Activated naive CD4-positive, alpha-beta T cell treated with anti-CD3 and anti-CD28 coated beads, Interleukin-2, amount 10 ng/mL, durations not matched to agents 7 days and 5 days (primary cell): ENCODE data around the gene APOA4.
"Not testable (repeated sequence)": the region's sequence is repeated elsewhere in the genome, so short reads cannot be mapped to it uniquely, and the experiment has no call there.

Experiments
- CTCF ChIA-PET: fragments of 350-600 bp; sonication (Branson Sonifier 250); formaldehyde crosslinking; loops from one replicate; lab custom pipeline; 2021; ENCODE audit warnings: antibody characterized with exemption; lab: Charles Lee
- DNase-seq: peaks from one replicate; pipeline ENCODE4 v3.0.0-alpha.2; 2020
- H3K27ac Mint-ChIP-seq: one replicate; pipeline ENCODE4 v1.8.0; 2021; ENCODE audit warnings: mild to moderate bottlenecking, moderate library complexity, mixed read lengths
- H3K27me3 Mint-ChIP-seq: one replicate; pipeline ENCODE4 v1.8.0; 2021; ENCODE audit warnings: mild to moderate bottlenecking, mixed read lengths
- H3K36me3 Mint-ChIP-seq: one replicate; pipeline ENCODE4 v1.8.0; 2021; ENCODE audit warnings: mixed read lengths
- H3K4me1 Mint-ChIP-seq: one replicate; pipeline ENCODE4 v1.8.0; 2021; ENCODE audit warnings: mixed read lengths
- H3K4me3 Mint-ChIP-seq: one replicate; pipeline ENCODE4 v1.8.0; 2021; ENCODE audit warnings: mild to moderate bottlenecking, moderate library complexity, mixed read lengths
- H3K9me3 Mint-ChIP-seq: one replicate; pipeline ENCODE4 v1.8.0; 2021; ENCODE audit warnings: mixed read lengths

The APOA4 gene

GRCh38 chr11:116819049-116819448 is 4.1 kb downstream of the APOA4 start:
- CTCF ChIA-PET, result no interaction called here
- Mint-ChIP-seq H3K9me3 (no peaks in the 10 kb centered on the region), H3K4me1 (no peaks in the 10 kb centered on the region), H3K27ac (no peak overlapping the region), H3K27me3 (peaks cover 7% of the 10 kb centered on the region), H3K4me3 (no peak overlapping the region), H3K36me3 (no peaks in the 10 kb centered on the region)
- DNase-seq, result no peak

GRCh38 chr11:116814502-116814901 is 8.6 kb downstream of the APOA4 start:
- Mint-ChIP-seq H3K4me1 (no peaks in the 10 kb centered on the region), H3K4me3 (no peak overlapping the region), H3K36me3 (no peaks in the 10 kb centered on the region), H3K27ac (no peak overlapping the region), H3K9me3 (no peaks in the 10 kb centered on the region), H3K27me3 (peaks cover 19% of the 10 kb centered on the region)
- DNase-seq, result no peak
- CTCF ChIA-PET, result no interaction called here

- DNase-seq, result no peak
- Mint-ChIP-seq H3K27me3 (peaks cover 23% of the 10 kb centered on the region), H3K4me3 (no peak overlapping the region), H3K9me3 (no peaks in the 10 kb centered on the region), H3K27ac (no peak overlapping the region), H3K36me3 (no peaks in the 10 kb centered on the region), H3K4me1 (no peaks in the 10 kb centered on the region)
- CTCF ChIA-PET, result interaction anchor here (1.2 to 1.8 kb wide), 2 partner anchors 20 to 23 kb away, joined by 3 to 7 read pairs; partner anchors contain the start of gene APOA5
Observed at GRCh38 chr11:116813781-116814471, 9.2 kb downstream of the APOA4 start.

- H3K27ac Mint-ChIP-seq, result no peak overlapping the region
- no peak for DNase-seq
- peaks cover 27% of the 10 kb centered on the region for H3K27me3 Mint-ChIP-seq
- H3K4me3 Mint-ChIP-seq, result no peak overlapping the region
- no peaks in the 10 kb centered on the region for H3K9me3 Mint-ChIP-seq
- no peaks in the 10 kb centered on the region for H3K4me1 Mint-ChIP-seq
- CTCF ChIA-PET, result interaction anchor here (1.2 to 1.8 kb wide), 3 partner anchors 20 to 67 kb away, joined by 3 to 7 read pairs (median 4); partner anchors contain the start of gene APOA5
- no peaks in the 10 kb centered on the region for H3K36me3 Mint-ChIP-seq
Observed at GRCh38 chr11:116813170-116813569, 9.9 kb downstream of the APOA4 start.

GRCh38 chr11:116812109-116812508 is 11.0 kb downstream of the APOA4 start:
- no peak for DNase-seq
- H3K27ac Mint-ChIP-seq, result no peak overlapping the region
- CTCF ChIA-PET, result interaction anchor here (1.2 kb wide), 1 partner anchor 68 kb away, joined by 4 read pairs; no protein-coding TSS in a partner anchor
- no peaks in the 10 kb centered on the region for H3K4me1 Mint-ChIP-seq
- H3K36me3 Mint-ChIP-seq, result no peaks in the 10 kb centered on the region
- H3K9me3 Mint-ChIP-seq, result no peaks in the 10 kb centered on the region
- H3K4me3 Mint-ChIP-seq, result no peak overlapping the region
- H3K27me3 Mint-ChIP-seq, result peaks cover 32% of the 10 kb centered on the region

- DNase-seq, result no peak
- H3K27me3 Mint-ChIP-seq, result peaks cover 32% of the 10 kb centered on the region
- no peaks in the 10 kb centered on the region for H3K36me3 Mint-ChIP-seq
- no peak overlapping the region for H3K4me3 Mint-ChIP-seq
- no peak overlapping the region for H3K27ac Mint-ChIP-seq
- no peaks in the 10 kb centered on the region for H3K9me3 Mint-ChIP-seq
- CTCF ChIA-PET, result interaction anchor here (1.8 kb wide), 1 partner anchor 25 kb away, joined by 7 read pairs; no protein-coding TSS in a partner anchor
- H3K4me1 Mint-ChIP-seq, result no peaks in the 10 kb centered on the region
Observed at GRCh38 chr11:116811194-116811593, 11.9 kb downstream of the APOA4 start.

- DNase-seq, result no peak
- Mint-ChIP-seq H3K4me3 (no peak overlapping the region), H3K27ac (no peak overlapping the region), H3K4me1 (no peaks in the 10 kb centered on the region), H3K36me3 (no peaks in the 10 kb centered on the region), H3K27me3 (peaks cover 43% of the 10 kb centered on the region), H3K9me3 (no peaks in the 10 kb centered on the region)
- CTCF ChIA-PET, result no interaction called here
Observed at GRCh38 chr11:116808262-116809175, 14.6 kb downstream of the APOA4 start.

- no peak for DNase-seq
- H3K27me3 Mint-ChIP-seq, result peaks cover 45% of the 10 kb centered on the region
- H3K4me1 Mint-ChIP-seq, result no peaks in the 10 kb centered on the region
- CTCF ChIA-PET, result interaction anchor here (1.0 kb wide), 1 partner anchor 16 kb away, joined by 3 read pairs; the partner anchor contains the start of gene APOA5
- H3K4me3 Mint-ChIP-seq, result no peak overlapping the region
- no peak overlapping the region for H3K27ac Mint-ChIP-seq
- H3K9me3 Mint-ChIP-seq, result no peaks in the 10 kb centered on the region
- H3K36me3 Mint-ChIP-seq, result no peaks in the 10 kb centered on the region
Observed at GRCh38 chr11:116807601-116808261, 15.4 kb downstream of the APOA4 start.

GRCh38 chr11:116804001-116804400 is 19.1 kb downstream of the APOA4 start:
- Mint-ChIP-seq H3K4me1 (no peaks in the 10 kb centered on the region), H3K27me3 (peaks cover 54% of the 10 kb centered on the region), H3K4me3 (no peak overlapping the region), H3K36me3 (no peaks in the 10 kb centered on the region), H3K9me3 (no peaks in the 10 kb centered on the region), H3K27ac (no peak overlapping the region)
- no peak for DNase-seq
- CTCF ChIA-PET, result interaction anchor here (1.2 kb wide), 1 partner anchor 12 kb away, joined by 5 read pairs; the partner anchor contains the start of gene APOA5

- not testable (repeated sequence) for H3K36me3 Mint-ChIP-seq, H3K9me3 Mint-ChIP-seq, H3K4me3 Mint-ChIP-seq, H3K4me1 Mint-ChIP-seq, H3K27ac Mint-ChIP-seq, DNase-seq
- H3K27me3 Mint-ChIP-seq, result peaks cover 53% of the 10 kb centered on the region
- CTCF ChIA-PET, result interaction anchor here (0.8 kb wide), 1 partner anchor 34 kb away, joined by 3 read pairs; no protein-coding TSS in a partner anchor
Observed at GRCh38 chr11:116801662-116802061, 21.4 kb downstream of the APOA4 start.

- Mint-ChIP-seq H3K27me3 (peaks cover 51% of the 10 kb centered on the region), H3K27ac (no peak overlapping the region), H3K4me3 (no peak overlapping the region), H3K4me1 (no peaks in the 10 kb centered on the region), H3K36me3 (no peaks in the 10 kb centered on the region), H3K9me3 (no peaks in the 10 kb centered on the region)
- CTCF ChIA-PET, result interaction anchor here (1.3 to 1.9 kb wide), 2 partner anchors 9 to 35 kb away, joined by 4 to 6 read pairs; partner anchors contain the start of gene APOA5
- no peak for DNase-seq
Observed at GRCh38 chr11:116800610-116801009, 22.5 kb downstream of the APOA4 start.

GRCh38 chr11:116798368-116798767 is 24.7 kb downstream of the APOA4 start:
- CTCF ChIA-PET, result interaction anchor here (0.6 to 1.9 kb wide), 2 partner anchors 37 to 340 kb away, joined by 3 to 4 read pairs; no protein-coding TSS in a partner anchor
- H3K27me3 Mint-ChIP-seq, result peaks cover 40% of the 10 kb centered on the region

GRCh38 chr11:116797816-116798215 is 25.3 kb downstream of the APOA4 start:
- Mint-ChIP-seq H3K9me3 (no peaks in the 10 kb centered on the region), H3K27ac (no peak overlapping the region), H3K4me3 (no peak overlapping the region), H3K4me1 (no peaks in the 10 kb centered on the region), H3K36me3 (no peaks in the 10 kb centered on the region), H3K27me3 (peaks cover 41% of the 10 kb centered on the region)
- no peak for DNase-seq
- CTCF ChIA-PET, result interaction anchor here (0.6 kb wide), 1 partner anchor 341 kb away, joined by 3 read pairs; no protein-coding TSS in a partner anchor

More at GRCh38 chr11:116798368-116798767, 24.7 kb downstream of the APOA4 start:
- Mint-ChIP-seq H3K27ac (no peak overlapping the region), H3K9me3 (no peaks in the 10 kb centered on the region), H3K36me3 (no peaks in the 10 kb centered on the region), H3K4me1 (no peaks in the 10 kb centered on the region), H3K4me3 (no peak overlapping the region)
- no peak for DNase-seq
